ENCODE results near the gene PMIS2. TPM values are rescaled to one million over a fixed set of nuclear protein-coding genes. Genes with fewer than 3 reads are reported as not detected.

Gene PMIS2
- total RNA-seq, 2 experiments from 2014 or later, result not detected

GRCh38 chr19:35619290-35619923, 33.4 kb downstream of the PMIS2 start:
- no peak overlapping the region for H3K27ac Mint-ChIP-seq
- no peaks in the 10 kb centered on the region for H3K27me3 Mint-ChIP-seq
- H3K4me1 Mint-ChIP-seq (ENCODE audit: low read depth), result no peaks in the 10 kb centered on the region
- H3K4me3 Mint-ChIP-seq, result no peak overlapping the region
- intact Hi-C loops (cut with micrococcal nuclease), result no loop called here
- peaks cover 17% of the 10 kb centered on the region for H3K36me3 Mint-ChIP-seq
- ChIA-PET CTCF (interaction anchor here (0.7 kb wide), 1 partner anchor 947 kb away, joined by 3 read pairs; no protein-coding TSS in a partner anchor), POLR2A (no interaction called here)
- H3K9me3 Mint-ChIP-seq, result no peaks in the 10 kb centered on the region
- DNase-seq, result no peak

DNA sequence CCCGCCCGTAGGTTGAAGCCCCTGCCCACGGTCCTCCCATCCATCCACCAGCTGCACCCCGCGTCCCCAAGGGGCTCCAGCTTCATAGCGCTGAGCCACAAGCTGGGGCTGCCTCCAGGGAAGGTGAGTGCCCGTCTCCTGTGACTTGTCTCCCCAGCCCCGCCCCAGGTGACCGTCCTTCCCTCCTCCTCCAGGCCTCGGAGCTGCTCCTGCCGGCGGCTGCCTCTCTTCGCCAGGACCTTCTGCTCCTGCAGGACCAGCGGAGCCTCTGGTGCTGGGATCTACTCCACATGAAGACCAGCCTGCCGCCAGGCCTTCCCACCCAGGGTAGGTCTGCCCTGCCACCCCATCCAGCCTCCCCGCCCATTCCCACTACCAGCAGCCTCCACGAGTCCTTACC, 34.0 kb downstream of the PMIS2 start:
- no peaks in the 10 kb centered on the region for H3K9me3 Mint-ChIP-seq
- no peak for DNase-seq

DNA sequence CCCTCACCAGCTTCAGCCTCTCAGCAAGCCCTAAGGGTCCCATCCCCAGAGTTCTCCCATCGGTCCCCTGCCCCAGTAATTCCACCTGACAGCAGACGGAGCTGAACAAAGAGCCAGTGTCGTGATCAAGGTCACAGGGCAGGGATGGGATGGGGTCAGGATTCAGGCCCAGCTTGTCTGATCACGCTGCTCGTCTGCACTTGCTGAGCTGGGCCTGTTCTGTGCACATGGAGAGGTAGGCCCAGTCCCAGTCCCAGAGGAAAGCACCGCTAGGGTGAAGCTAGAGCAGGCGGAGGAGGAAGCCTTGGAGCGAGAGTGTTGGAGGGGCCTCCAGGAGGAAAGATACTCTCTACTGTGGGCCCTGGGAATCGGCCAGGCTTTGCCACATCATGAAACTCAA, 35.7 kb downstream of the PMIS2 start:
- no peak for DNase-seq
- no peak overlapping the region for H3K27ac Mint-ChIP-seq
- H3K27me3 Mint-ChIP-seq, result no peaks in the 10 kb centered on the region
- no peaks in the 10 kb centered on the region for H3K4me1 Mint-ChIP-seq (ENCODE audit: low read depth)
- no peak overlapping the region for H3K4me3 Mint-ChIP-seq
- intact Hi-C loops (cut with micrococcal nuclease), result no loop called here
- peaks cover 15% of the 10 kb centered on the region for H3K36me3 Mint-ChIP-seq
- POLR2A ChIA-PET, result interaction anchor here (1.0 kb wide), 1 partner anchor 9 kb away, joined by 4 read pairs; the partner anchor contains the start of gene HAUS5
- H3K9me3 Mint-ChIP-seq, result no peaks in the 10 kb centered on the region
- CTCF ChIA-PET, result no interaction called here

More for the DNA sequence above, 34.0 kb downstream of the PMIS2 start:
- no peaks in the 10 kb centered on the region for H3K27me3 Mint-ChIP-seq
- POLR2A ChIA-PET, result no interaction called here
- CTCF ChIA-PET, result no interaction called here
- H3K4me3 Mint-ChIP-seq, result no peak overlapping the region
- H3K36me3 Mint-ChIP-seq, result peaks cover 17% of the 10 kb centered on the region
- intact Hi-C loops (cut with micrococcal nuclease), result no loop called here
- H3K27ac Mint-ChIP-seq, result no peak overlapping the region
- no peaks in the 10 kb centered on the region for H3K4me1 Mint-ChIP-seq (ENCODE audit: low read depth)

DNA sequence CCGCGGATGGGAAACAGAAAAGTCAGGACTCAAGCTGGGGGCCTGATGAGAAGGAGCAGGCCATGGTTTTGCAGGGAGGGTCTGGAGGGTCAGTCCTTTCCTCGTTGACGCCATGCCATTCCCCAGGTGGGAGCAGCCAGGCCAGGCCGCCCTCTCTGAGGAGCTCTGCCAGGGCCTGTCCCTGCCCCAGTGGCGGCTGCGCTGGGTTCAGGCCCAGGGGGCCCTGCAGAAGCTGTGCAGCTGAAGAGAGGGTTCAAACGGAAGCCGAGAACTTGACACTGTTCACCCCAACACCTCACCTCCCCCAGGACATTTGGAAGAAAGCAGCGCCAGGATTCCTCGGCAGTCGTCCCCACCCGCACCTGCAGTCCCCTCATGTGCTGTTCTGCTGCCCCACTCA, 36.8 kb downstream of the PMIS2 start:
- intact Hi-C loops (cut with micrococcal nuclease), result no loop called here
- H3K9me3 Mint-ChIP-seq, result no peaks in the 10 kb centered on the region
- H3K27ac Mint-ChIP-seq, result no peak overlapping the region
- no peaks in the 10 kb centered on the region for H3K4me1 Mint-ChIP-seq (ENCODE audit: low read depth)
- H3K27me3 Mint-ChIP-seq, result no peaks in the 10 kb centered on the region
- POLR2A ChIA-PET, result no interaction called here
- peaks cover 15% of the 10 kb centered on the region for H3K36me3 Mint-ChIP-seq
- no peak overlapping the region for H3K4me3 Mint-ChIP-seq
- CTCF ChIA-PET, result interaction anchor here (1.1 kb wide), 1 partner anchor 10 kb away, joined by 3 read pairs; no protein-coding TSS in a partner anchor
- DNase-seq, result no peak

DNA sequence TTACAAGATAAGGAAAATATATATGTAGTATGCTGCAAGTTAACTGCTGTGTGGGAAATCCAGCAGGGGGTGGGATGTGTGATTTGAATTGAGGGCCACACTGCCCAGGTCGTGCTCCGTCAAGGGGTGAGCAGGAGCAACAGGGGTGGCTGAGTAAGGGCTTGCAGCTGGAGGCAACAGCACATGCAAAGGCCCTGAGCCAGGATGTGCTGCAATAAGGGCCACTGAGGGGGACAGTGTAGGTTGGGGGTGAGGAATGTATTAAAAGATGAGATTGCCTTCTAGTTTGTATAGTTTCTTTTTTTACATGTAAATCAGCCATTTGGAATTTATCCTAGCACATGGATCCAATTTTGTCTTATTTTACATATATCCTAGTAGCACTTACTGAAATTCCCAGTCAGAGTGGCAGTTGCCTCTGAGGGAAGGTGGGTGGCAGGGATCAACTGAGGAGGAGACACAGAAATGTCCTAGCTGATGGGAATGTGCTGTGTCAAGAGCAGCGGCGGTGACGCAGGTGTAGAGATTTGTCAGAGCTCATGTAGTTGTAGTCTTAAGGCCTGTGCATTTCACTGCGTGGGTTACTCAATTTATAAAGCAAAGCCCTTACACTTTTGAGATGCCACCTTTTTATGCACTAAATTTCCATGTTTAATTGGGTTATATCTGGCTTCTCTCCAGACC, 37.5 kb downstream of the PMIS2 start:
- no peak overlapping the region for H3K4me3 Mint-ChIP-seq
- no peaks in the 10 kb centered on the region for H3K27me3 Mint-ChIP-seq
- intact Hi-C loops (cut with micrococcal nuclease), result no loop called here
- CTCF ChIA-PET, result interaction anchor here (0.6 to 1.1 kb wide), 2 partner anchors 9 to 33 kb away, joined by 3 to 4 read pairs; no protein-coding TSS in a partner anchor
- H3K4me1 Mint-ChIP-seq (ENCODE audit: low read depth), result peaks cover 4% of the 10 kb centered on the region
- POLR2A ChIA-PET, result no interaction called here
- H3K9me3 Mint-ChIP-seq, result no peaks in the 10 kb centered on the region
- H3K36me3 Mint-ChIP-seq, result peaks cover 15% of the 10 kb centered on the region
- H3K27ac Mint-ChIP-seq, result no peak overlapping the region
- no peak for DNase-seq

DNA sequence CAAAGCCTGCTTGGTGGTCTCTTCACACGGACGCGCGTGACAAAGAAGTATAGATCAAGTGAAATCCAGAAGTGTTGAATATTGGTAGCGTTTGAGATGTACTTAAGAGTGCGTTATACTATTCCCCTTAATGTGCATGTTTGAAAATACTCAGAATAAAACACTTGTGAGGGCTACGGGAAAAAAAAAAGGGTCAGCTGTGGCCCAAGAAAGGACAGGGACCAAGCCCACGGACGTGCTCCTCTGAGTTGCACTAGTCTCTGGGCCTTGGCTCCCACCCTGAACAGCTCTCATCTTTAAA, 42.2 kb downstream of the PMIS2 start:
- peaks cover 16% of the 10 kb centered on the region for H3K4me1 Mint-ChIP-seq (ENCODE audit: low read depth)
- POLR2A ChIA-PET, result no interaction called here
- no peaks in the 10 kb centered on the region for H3K9me3 Mint-ChIP-seq
- peaks cover 22% of the 10 kb centered on the region for H3K36me3 Mint-ChIP-seq
- H3K27ac Mint-ChIP-seq, result peak overlapping the region; percentile 90
- H3K4me3 Mint-ChIP-seq, result peak overlapping the region; percentile 99
- CTCF ChIA-PET, result no interaction called here
- no peak for DNase-seq
- intact Hi-C loops (cut with micrococcal nuclease), result loop anchor here (1.0 kb wide), 3 partner anchors 16 to 82 kb away; partner anchors contain the start of gene HAUS5
- H3K27me3 Mint-ChIP-seq, result no peaks in the 10 kb centered on the region

DNA sequence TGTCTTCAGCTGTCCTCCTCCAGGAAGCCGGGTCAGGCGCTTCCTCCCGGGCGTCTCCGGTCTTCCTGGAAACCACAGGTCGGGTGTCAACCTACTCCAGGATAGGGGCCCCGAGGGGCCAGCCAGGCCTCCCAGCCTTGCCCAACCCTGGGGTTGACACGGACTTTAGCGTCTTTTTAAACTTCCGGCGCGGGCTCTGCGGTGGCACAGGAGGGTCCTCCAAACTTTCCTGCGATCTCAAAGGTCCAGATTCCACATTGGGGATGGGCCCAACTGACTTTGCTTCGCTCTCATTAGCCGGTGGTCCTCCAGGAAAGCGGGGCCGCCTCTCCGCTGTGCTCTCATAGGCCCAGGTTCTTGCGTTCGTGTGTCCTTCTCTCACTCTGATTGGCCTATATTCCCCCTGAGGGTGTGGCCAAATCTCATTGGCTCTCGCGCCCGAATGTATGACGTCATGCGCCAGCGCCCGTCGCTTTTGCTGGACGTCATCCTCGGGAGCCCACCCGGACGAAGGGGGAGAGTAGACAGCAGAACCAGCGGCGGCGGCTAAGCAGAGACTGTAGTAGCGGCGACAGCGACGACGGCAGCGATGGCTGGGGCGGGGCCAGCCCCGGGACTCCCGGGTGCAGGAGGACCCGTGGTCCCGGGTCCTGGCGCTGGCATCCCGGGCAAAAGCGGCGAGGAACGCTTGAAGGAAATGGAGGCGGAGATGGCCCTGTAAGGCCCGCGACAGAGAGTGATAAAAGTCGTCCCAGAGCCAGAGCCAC, 42.8 kb downstream of the PMIS2 start, which contains the start of gene RBM42:
Gene RBM42 (plus strand): TSS at position 472 of the 767 bp plus-strand sequence. CDS start 118 bp downstream, at position 590.
- peaks cover 25% of the 10 kb centered on the region for H3K36me3 Mint-ChIP-seq
- intact Hi-C loops (cut with micrococcal nuclease), result loop anchor here (1.0 kb wide), 3 partner anchors 16 to 82 kb away; partner anchors contain the start of gene HAUS5
- peak within 1 kb of the TSS; percentile 99 for H3K4me3 Mint-ChIP-seq
- H3K27ac Mint-ChIP-seq, result peak within 1 kb of the TSS; percentile 90
- ChIA-PET POLR2A (no interaction called here), CTCF (interaction anchor here (0.5 kb wide), 1 partner anchor 191 kb away, joined by 7 read pairs; no protein-coding TSS in a partner anchor)
- no peaks in the 10 kb centered on the region for H3K27me3 Mint-ChIP-seq
- H3K4me1 Mint-ChIP-seq (ENCODE audit: low read depth), result peaks cover 16% of the 10 kb centered on the region
- H3K9me3 Mint-ChIP-seq, result no peaks in the 10 kb centered on the region
- peak; percentile 98 for DNase-seq

GRCh38 chr19:35629332-35629633, 43.3 kb downstream of the PMIS2 start:
- peak overlapping the region; percentile 99 for H3K4me3 Mint-ChIP-seq
- peak; percentile 16 for DNase-seq
- CTCF ChIA-PET, result interaction anchor here (0.5 kb wide), 1 partner anchor 190 kb away, joined by 7 read pairs; no protein-coding TSS in a partner anchor
- H3K27me3 Mint-ChIP-seq, result no peaks in the 10 kb centered on the region
- intact Hi-C loops (cut with micrococcal nuclease), result no loop called here
- H3K4me1 Mint-ChIP-seq (ENCODE audit: low read depth), result peaks cover 16% of the 10 kb centered on the region
- POLR2A ChIA-PET, result interaction anchor here (1.0 kb wide), 1 partner anchor 14 kb away, joined by 3 read pairs; no protein-coding TSS in a partner anchor
- no peaks in the 10 kb centered on the region for H3K9me3 Mint-ChIP-seq
- H3K27ac Mint-ChIP-seq, result peak overlapping the region; percentile 90
- H3K36me3 Mint-ChIP-seq, result peaks cover 25% of the 10 kb centered on the region

GRCh38 chr19:35633727-35634440, 47.9 kb downstream of the PMIS2 start:
- DNase-seq, result no peak
- no peaks in the 10 kb centered on the region for H3K9me3 Mint-ChIP-seq
- no peaks in the 10 kb centered on the region for H3K27me3 Mint-ChIP-seq
- H3K4me3 Mint-ChIP-seq, result no peak overlapping the region
- POLR2A ChIA-PET, result no interaction called here
- no peak overlapping the region for H3K27ac Mint-ChIP-seq
- CTCF ChIA-PET, result no interaction called here
- intact Hi-C loops (cut with micrococcal nuclease), result no loop called here
- peaks cover 36% of the 10 kb centered on the region for H3K36me3 Mint-ChIP-seq
- peaks cover 9% of the 10 kb centered on the region for H3K4me1 Mint-ChIP-seq (ENCODE audit: low read depth)

- Mint-ChIP-seq H3K9me3 (no peaks in the 10 kb centered on the region), H3K4me3 (no peak overlapping the region), H3K36me3 (peaks cover 28% of the 10 kb centered on the region), H3K27me3 (no peaks in the 10 kb centered on the region), H3K4me1 (ENCODE audit: low read depth) (peaks cover 7% of the 10 kb centered on the region), H3K27ac (no peak overlapping the region)
- CTCF ChIA-PET, result no interaction called here
- POLR2A ChIA-PET, result interaction anchor here (0.7 kb wide), 1 partner anchor 12 kb away, joined by 3 read pairs; no protein-coding TSS in a partner anchor
- intact Hi-C loops (cut with micrococcal nuclease), result no loop called here
- DNase-seq, result no peak
These were observed 50.7 kb downstream of the PMIS2 start for GRCh38 chr19:35636651-35637050.

Data from activated CD4-positive, alpha-beta memory T cell treated with anti-CD3 and anti-CD28 coated beads for 36 hours (primary cell).